ENCODE data around the gene ELOVL6. TPM values are rescaled to one million over a fixed set of nuclear protein-coding genes. Genes with fewer than 3 reads are reported as not detected.
A peak's percentile ranks its signal among the peaks of the same experiment; 100 is the strongest.
"Not testable (repeated sequence)": the region's sequence is repeated elsewhere in the genome, so short reads cannot be mapped to it uniquely, and the experiment has no call there.

Gene ELOVL6
- total and polyA plus RNA-seq, 2 experiments from 2014 or later: 12.8 to 18.1 TPM

DNA sequence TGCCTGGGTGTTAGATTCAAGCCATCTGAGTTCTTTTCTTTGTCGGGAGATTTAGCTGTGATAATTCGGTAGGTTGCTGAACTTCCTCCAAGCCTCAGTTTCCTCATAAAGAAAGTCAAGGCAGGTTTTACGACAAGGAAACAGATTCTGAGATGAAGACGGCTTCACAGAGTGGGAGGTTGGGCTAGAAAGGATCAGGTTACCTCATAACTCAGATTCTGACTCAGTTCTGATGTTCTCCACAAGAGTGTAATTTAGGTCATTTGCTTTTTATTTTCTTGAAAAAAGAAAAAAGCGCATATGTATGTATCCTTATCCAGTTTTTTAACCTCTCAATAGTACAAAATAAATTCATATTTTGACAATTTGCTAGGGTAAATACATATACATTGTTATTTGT lies 47.2 kb upstream of the ELOVL6 start:
- Histone ChIP-seq H3K4me1 (ENCODE audit: insufficient read depth) (no peaks in the 10 kb centered on the region), H3K27me3 (no peaks in the 10 kb centered on the region), H4K20me1 (ENCODE audit: insufficient read depth, poor library complexity, severe bottlenecking) (no peaks in the 10 kb centered on the region), H2AFZ (no peak overlapping the region), H3K36me3 (replicated peaks; ENCODE audit: insufficient read depth, low read depth) (no peaks in the 10 kb centered on the region), H3K9me2 (replicated peaks; ENCODE audit: insufficient read depth) (no peaks in the 10 kb centered on the region), H3K4me2 (no peak overlapping the region), H3K9me3 (ENCODE audit: low read depth) (no peaks in the 10 kb centered on the region), H3K27ac (no peak overlapping the region), H3K79me2 (no peaks in the 10 kb centered on the region), H3K4me3 (no peak overlapping the region)
- whole genome bisulfite sequencing (ENCODE audit: low lambda C conversion rate, missing lambda C conversion rate): 35% methylated on average over 5 of the region's 5 CpGs
- no peak for DNase-seq (ENCODE audit: low spot score)
- TF ChIP-seq, protein P1, sequence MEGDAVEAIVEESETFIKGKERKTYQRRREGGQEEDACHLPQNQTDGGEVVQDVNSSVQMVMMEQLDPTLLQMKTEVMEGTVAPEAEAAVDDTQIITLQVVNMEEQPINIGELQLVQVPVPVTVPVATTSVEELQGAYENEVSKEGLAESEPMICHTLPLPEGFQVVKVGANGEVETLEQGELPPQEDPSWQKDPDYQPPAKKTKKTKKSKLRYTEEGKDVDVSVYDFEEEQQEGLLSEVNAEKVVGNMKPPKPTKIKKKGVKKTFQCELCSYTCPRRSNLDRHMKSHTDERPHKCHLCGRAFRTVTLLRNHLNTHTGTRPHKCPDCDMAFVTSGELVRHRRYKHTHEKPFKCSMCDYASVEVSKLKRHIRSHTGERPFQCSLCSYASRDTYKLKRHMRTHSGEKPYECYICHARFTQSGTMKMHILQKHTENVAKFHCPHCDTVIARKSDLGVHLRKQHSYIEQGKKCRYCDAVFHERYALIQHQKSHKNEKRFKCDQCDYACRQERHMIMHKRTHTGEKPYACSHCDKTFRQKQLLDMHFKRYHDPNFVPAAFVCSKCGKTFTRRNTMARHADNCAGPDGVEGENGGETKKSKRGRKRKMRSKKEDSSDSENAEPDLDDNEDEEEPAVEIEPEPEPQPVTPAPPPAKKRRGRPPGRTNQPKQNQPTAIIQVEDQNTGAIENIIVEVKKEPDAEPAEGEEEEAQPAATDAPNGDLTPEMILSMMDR (IDR thresholded peaks at IDR 0.05; ENCODE audit: poor library complexity): no peak
- no peak for TF ChIP-seq EZH2phosphoT487 (IDR thresholded peaks at IDR 0.05; ENCODE audit: low read depth, severe bottlenecking, unreplicated experiment)
- TF ChIP-seq EZH2 (IDR thresholded peaks at IDR 0.05; ENCODE audit: borderline replicate concordance): no peak

- H3K27me3 ChIP-seq: no peaks in the 10 kb centered on the region
- no peak overlapping the region for H3K4me3 ChIP-seq
- no peaks in the 10 kb centered on the region for H3K4me1 ChIP-seq (ENCODE audit: insufficient read depth)
- DNase-seq (ENCODE audit: low spot score): no peak
- H3K27ac ChIP-seq: no peak overlapping the region
- H3K9me2 ChIP-seq (replicated peaks; ENCODE audit: insufficient read depth): no peaks in the 10 kb centered on the region
- H3K4me2 ChIP-seq: no peak overlapping the region
- WGBS (ENCODE audit: low lambda C conversion rate, missing lambda C conversion rate): 85% methylated on average over 1 of the region's 1 CpG
- no peaks in the 10 kb centered on the region for H3K9me3 ChIP-seq (ENCODE audit: low read depth)
- TF ChIP-seq, protein P1 (IDR thresholded peaks at IDR 0.05; ENCODE audit: poor library complexity): no peak
- TF ChIP-seq EZH2 (IDR thresholded peaks at IDR 0.05; ENCODE audit: borderline replicate concordance): no peak
- no peak for TF ChIP-seq EZH2phosphoT487 (IDR thresholded peaks at IDR 0.05; ENCODE audit: low read depth, severe bottlenecking, unreplicated experiment)
- H4K20me1 ChIP-seq (ENCODE audit: insufficient read depth, poor library complexity, severe bottlenecking): no peaks in the 10 kb centered on the region
- H3K79me2 ChIP-seq: no peaks in the 10 kb centered on the region
- H2AFZ ChIP-seq: no peak overlapping the region
- H3K36me3 ChIP-seq (replicated peaks; ENCODE audit: insufficient read depth, low read depth): no peaks in the 10 kb centered on the region
These were observed 37.9 kb upstream of the ELOVL6 start for GRCh38 chr4:110236324-110236723.

DNA sequence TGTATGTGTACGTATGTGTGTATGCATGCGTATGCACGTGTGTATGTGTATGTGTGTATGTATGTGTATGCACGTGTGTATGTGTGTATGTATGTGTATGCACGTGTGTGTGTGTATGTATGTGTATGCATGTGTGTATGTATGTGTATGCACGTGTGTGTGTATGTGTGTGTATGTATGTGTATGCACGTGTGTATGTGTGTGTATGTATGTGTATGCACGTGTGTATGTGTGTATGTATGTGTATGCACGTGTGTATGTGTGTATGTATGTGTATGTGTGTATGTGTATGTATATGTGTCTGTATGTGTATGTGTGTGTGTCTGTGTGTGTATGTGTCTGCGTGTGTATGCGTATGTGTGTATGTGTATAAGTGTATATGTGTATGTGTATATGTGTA lies 35.2 kb upstream of the ELOVL6 start:
- not testable (repeated sequence) for H3K9me2 ChIP-seq (replicated peaks; ENCODE audit: insufficient read depth); H4K20me1 ChIP-seq (ENCODE audit: insufficient read depth, poor library complexity, severe bottlenecking); H3K9me3 ChIP-seq (ENCODE audit: low read depth); H3K36me3 ChIP-seq (replicated peaks; ENCODE audit: insufficient read depth, low read depth); H3K4me2 ChIP-seq; H3K79me2 ChIP-seq; H3K4me1 ChIP-seq (ENCODE audit: insufficient read depth); DNase-seq (ENCODE audit: low spot score); H3K4me3 ChIP-seq; H3K27me3 ChIP-seq; H2AFZ ChIP-seq; H3K27ac ChIP-seq
- 86% methylated on average over 11 of the region's 11 CpGs for WGBS (ENCODE audit: low lambda C conversion rate, missing lambda C conversion rate)

GRCh38 chr4:110231869-110232268 lies 33.5 kb upstream of the ELOVL6 start:
- WGBS (ENCODE audit: low lambda C conversion rate, missing lambda C conversion rate): 82% methylated on average over 4 of the region's 4 CpGs
- H3K4me3 ChIP-seq: no peak overlapping the region
- H2AFZ ChIP-seq: no peak overlapping the region
- no peaks in the 10 kb centered on the region for H3K4me1 ChIP-seq (ENCODE audit: insufficient read depth)
- no peaks in the 10 kb centered on the region for H3K79me2 ChIP-seq
- DNase-seq (ENCODE audit: low spot score): peak; percentile 18
- no peaks in the 10 kb centered on the region for H3K27me3 ChIP-seq
- no peak overlapping the region for H3K4me2 ChIP-seq
- no peaks in the 10 kb centered on the region for H3K9me2 ChIP-seq (replicated peaks; ENCODE audit: insufficient read depth)
- no peak overlapping the region for H3K27ac ChIP-seq
- no peaks in the 10 kb centered on the region for H4K20me1 ChIP-seq (ENCODE audit: insufficient read depth, poor library complexity, severe bottlenecking)
- TF ChIP-seq, protein P1 (IDR thresholded peaks at IDR 0.05; ENCODE audit: poor library complexity): no peak
- TF ChIP-seq EZH2phosphoT487 (IDR thresholded peaks at IDR 0.05; ENCODE audit: low read depth, severe bottlenecking, unreplicated experiment) (no peak), EZH2 (IDR thresholded peaks at IDR 0.05; ENCODE audit: borderline replicate concordance) (no peak)
- H3K9me3 ChIP-seq (ENCODE audit: low read depth): no peaks in the 10 kb centered on the region
- H3K36me3 ChIP-seq (replicated peaks; ENCODE audit: insufficient read depth, low read depth): no peaks in the 10 kb centered on the region

Data from hepatocyte (in vitro differentiated cells).